ENCODE results near the gene EEF1B2. TPM values are rescaled to one million over a fixed set of nuclear protein-coding genes. Genes with fewer than 3 reads are reported as not detected.
A peak's percentile ranks its signal among the peaks of the same experiment; 100 is the strongest.
"Not testable (repeated sequence)": the region's sequence is repeated elsewhere in the genome, so short reads cannot be mapped to it uniquely, and the experiment has no call there.

EEF1B2 gene
- 100 to 1,000 TPM; 580 to 667 (median 600) TPM for polyA plus RNA-seq (ENCODE audit: insufficient read length in 4 of 4)

DNA sequence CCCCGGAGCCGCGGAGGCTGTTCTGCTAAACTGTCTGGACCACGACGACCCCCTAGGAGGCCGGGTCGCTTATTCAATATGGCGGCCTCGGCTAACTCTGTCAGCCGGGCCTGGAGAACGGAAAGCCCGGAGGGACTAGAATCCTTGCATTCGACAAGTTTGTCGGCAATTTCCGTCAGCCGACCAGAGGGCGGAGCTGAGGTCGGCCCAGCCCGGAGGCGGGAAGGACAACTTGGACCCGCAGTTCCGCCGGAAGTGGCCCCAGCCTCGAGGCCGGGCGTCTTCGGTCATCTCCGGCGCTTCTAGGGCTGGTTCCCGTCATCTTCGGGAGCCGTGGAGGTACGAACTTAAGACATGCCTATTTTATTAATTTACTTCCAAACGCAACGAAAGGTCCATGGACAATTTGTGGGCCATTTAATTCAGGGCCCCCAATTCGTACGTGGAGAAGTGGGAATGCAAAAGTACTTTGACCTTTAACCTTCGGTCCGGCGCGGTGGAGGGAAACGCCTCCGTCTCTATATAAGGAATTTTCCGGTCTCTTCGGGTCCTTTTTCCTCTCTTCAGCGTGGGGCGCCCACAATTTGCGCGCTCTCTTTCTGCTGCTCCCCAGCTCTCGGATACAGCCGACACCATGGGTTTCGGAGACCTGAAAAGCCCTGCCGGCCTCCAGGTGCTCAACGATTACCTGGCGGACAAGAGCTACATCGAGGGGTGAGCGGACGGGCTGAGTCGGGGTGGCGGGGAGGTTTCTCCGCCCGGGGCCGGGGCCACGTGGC is at the start of gene EEF1B2, which contains the start of gene NDUFS1:
Gene EEF1B2, plus strand, starts transcription at position 550 of the 779 bp plus-strand sequence. Its CDS starts 85 bp downstream, at position 635.
Gene NDUFS1, minus strand, starts transcription at position 99 of the 779 bp plus-strand sequence. CDS start 5,766 bp downstream, outside the sequence.
- DNase-seq (ENCODE audit: low read depth in 4 of 4, low spot score in 2 of 4), result peak; percentile 94 to 99 (median 96)

GRCh38 chr2:206112108-206112507 is 47.6 kb upstream of the EEF1B2 start:
- DNase-seq (ENCODE audit: low read depth in 4 of 4, low spot score in 2 of 4), result no peak

DNA sequence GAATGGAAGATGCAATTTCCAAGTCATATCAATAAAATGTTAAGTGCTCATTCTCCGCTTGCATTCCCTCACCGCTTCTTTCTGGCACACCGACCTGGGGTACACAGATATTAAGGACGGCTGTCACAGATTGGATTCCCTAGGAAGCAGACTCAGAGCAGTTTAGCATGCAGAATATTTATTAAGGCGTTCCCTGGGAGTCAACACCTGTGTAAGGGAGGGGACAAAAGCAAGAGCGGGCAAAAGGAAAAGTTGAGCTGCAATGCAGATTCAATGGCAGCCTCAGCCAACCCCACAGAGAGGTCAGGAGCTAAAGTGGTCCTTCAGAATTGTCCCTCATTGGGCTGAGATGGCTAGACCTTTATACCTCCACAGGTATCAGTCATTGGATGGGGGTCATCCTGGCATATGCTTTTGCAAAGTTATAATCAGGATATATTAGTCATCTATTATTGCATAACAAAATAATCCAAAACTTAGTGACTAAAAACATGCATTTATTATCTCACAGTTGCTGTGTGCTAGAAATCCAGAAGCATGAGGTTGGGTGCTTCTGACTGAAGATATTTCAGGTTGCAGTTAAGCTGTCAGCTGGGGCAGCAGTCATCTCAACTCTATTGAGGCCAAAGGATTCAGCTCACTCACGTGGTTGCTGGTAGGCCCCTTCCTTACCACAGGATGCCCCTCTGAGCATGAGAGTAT is 46.7 kb upstream of the EEF1B2 start:
- no peak for DNase-seq (ENCODE audit: low read depth in 4 of 4, low spot score in 2 of 4)

GRCh38 chr2:206115026-206115578 is 44.6 kb upstream of the EEF1B2 start:
- DNase-seq (ENCODE audit: low read depth in 4 of 4, low spot score in 2 of 4), result no peak

DNA sequence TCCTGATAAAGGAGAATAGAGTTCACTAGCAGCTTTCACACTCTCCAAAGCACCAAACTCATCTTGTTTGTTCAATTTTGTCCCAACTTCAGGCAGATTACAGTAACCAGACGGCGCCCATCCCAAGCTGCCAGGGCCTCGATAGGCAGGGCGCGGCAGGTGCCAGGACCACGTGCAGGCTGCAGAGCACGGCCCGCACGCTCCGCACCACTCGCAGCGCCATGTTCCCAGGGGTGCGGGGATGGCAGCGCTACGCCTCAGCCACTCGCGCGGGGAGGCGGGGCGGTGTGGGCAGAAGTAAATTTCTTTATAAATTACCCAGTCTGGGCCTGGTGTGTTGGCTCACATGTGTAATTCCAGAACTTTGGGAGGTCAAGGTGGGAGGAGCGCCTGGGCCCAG is 43.4 kb upstream of the EEF1B2 start:
- DNase-seq (ENCODE audit: low read depth in 4 of 4, low spot score in 2 of 4), result no peak

GRCh38 chr2:206122569-206122968 is 37.1 kb upstream of the EEF1B2 start:
- not testable (repeated sequence) for DNase-seq (ENCODE audit: low read depth in 4 of 4, low spot score in 2 of 4)

DNA sequence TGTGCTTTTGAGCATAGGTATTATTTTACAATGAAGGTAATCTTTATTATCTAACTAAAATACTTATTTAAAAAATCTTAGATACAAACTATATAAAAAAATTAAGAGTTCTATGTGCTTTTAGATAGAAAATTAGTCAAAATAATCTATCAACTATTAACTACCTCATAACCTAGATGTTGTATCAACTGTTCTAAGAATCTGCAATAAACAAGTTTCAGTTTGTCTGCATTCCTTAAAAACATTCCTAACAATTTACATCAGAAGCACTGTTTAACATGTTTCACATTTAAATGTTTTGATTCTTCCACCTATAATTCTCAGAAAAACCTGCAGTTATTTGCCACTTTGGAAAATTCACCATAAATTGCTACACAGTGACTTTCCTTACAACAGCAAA is 33.8 kb upstream of the EEF1B2 start:
- DNase-seq (ENCODE audit: low read depth in 4 of 4, low spot score in 2 of 4), result no peak

DNA sequence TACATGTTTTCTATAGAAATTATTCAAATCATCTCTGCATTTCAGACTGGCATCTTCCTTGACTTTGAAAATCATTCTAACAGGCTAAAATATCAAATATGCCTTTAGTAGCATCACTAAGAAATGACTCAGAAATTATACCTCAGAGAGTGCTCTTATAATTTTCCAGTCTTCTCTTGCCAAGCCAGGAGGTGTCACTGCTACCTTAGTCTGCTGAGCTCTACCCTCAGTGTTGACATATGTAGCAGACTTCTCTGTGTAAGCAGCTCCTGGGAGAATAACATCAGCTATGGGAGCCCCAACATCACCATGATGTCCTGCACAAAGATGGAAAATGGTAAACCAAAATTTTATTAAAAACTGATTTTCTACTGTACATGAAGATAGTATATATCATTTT is 32.0 kb upstream of the EEF1B2 start:
- DNase-seq (ENCODE audit: low read depth in 4 of 4, low spot score in 2 of 4), result no peak

- no peak for DNase-seq (ENCODE audit: low read depth in 4 of 4, low spot score in 2 of 4)
Measured at GRCh38 chr2:206143451-206143850, 16.2 kb upstream of the EEF1B2 start.

- no peak for DNase-seq (ENCODE audit: low read depth in 4 of 4, low spot score in 2 of 4)
Measured at GRCh38 chr2:206144383-206144782, 15.3 kb upstream of the EEF1B2 start.

DNA sequence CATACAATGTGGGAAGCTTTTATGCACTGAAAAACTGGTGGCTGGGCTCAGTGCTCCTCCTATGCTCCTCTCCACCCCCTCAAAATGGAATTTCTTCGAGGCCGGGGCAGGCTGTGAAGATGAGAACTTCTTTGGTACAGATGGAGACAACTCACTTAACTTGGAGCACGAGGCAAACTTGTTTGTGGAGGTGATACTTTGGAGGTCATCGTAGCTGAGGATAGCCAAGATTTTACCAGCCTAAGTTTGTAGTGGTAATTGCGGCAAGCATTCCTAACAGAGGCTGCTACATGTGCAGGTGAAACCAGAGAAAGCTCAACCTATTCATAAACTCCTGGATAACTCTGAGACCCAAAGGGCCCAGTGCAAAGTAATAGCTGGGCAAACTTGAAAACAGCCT is 14.0 kb upstream of the EEF1B2 start:
- no peak for DNase-seq (ENCODE audit: low read depth in 4 of 4, low spot score in 2 of 4)

- no peak for DNase-seq (ENCODE audit: low read depth in 4 of 4, low spot score in 2 of 4)
Measured at GRCh38 chr2:206149330-206149729, 10.4 kb upstream of the EEF1B2 start.

- DNase-seq (ENCODE audit: low read depth in 4 of 4, low spot score in 2 of 4), result no peak
Measured at GRCh38 chr2:206150168-206150567, 9.5 kb upstream of the EEF1B2 start.

- no peak for DNase-seq (ENCODE audit: low read depth in 4 of 4, low spot score in 2 of 4)
Measured at GRCh38 chr2:206150631-206151030, 9.1 kb upstream of the EEF1B2 start.

GRCh38 chr2:206154197-206154596 is 5.5 kb upstream of the EEF1B2 start:
- DNase-seq (ENCODE audit: low read depth in 4 of 4, low spot score in 2 of 4), result no peak

GRCh38 chr2:206157014-206157413 is 2.7 kb upstream of the EEF1B2 start:
- not testable (repeated sequence) for DNase-seq (ENCODE audit: low read depth in 4 of 4, low spot score in 2 of 4)

GRCh38 chr2:206158563-206159345 is 941 bp upstream of the EEF1B2 start:
- DNase-seq (ENCODE audit: low read depth in 4 of 4, low spot score in 2 of 4), result peak in 2 of 4 donors; percentile 15 to 74

DNA sequence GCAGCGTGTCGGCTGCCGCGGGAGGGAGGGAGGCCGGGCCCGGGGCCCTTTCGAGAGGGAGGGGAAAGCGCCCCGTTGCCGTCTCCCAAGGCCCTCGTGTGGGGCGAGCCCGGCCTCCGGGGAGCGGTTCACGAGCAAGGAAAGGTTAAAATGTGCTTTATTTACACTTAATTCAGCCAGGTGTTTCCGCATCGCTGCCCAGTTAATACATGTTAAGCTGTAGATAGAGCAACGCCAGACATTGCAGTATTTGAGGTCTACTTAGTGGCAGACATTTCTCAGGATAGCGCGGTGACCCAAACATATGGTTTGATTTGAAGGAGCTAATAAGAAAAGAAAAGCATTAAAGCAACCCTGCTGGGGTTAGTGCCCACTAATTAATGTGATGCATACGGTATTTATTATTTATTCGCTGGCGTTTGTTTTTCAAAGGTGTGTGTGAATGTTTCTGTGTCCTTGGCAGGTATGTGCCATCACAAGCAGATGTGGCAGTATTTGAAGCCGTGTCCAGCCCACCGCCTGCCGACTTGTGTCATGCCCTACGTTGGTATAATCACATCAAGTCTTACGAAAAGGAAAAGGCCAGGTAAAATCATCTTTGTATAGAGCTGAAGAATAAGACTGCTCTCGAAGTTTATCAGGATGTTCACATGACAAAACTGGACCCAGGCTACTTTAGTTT is 571 bp downstream of the EEF1B2 start:
- DNase-seq (ENCODE audit: low read depth in 4 of 4, low spot score in 2 of 4), result peak in 2 of 4 donors; percentile 9 to 24

DNA sequence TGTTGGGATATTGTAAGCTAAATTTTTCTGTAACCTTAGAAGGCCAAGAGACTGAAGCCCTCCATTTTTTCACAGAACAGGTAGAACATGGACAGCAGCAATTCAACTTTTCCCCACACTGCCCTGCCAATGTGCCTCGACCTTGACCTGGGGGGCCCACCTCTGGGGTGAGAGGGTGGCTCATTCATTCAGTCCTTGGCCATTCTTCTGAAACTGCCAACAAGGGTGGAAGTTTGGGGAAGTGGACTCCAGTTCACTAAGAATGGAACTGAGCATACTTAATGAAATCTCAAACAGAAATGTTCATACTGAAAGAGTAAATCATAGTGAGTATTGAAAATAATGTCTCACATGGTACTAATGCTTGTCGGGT is 1.1 kb downstream of the EEF1B2 start:
- no peak for DNase-seq (ENCODE audit: low read depth in 4 of 4, low spot score in 2 of 4)

GRCh38 chr2:206162401-206162800 is 2.7 kb downstream of the EEF1B2 start:
- not testable (repeated sequence) for DNase-seq (ENCODE audit: low read depth in 4 of 4, low spot score in 2 of 4)

All from left renal cortex interstitium (tissue), 4 donors.